GM12878 (cell line): ENCODE data around the gene BANP. TPM values are rescaled to one million over a fixed set of nuclear protein-coding genes. Genes with fewer than 3 reads are reported as not detected.

ENCODE experiments used
- ATAC-seq: fragments of 200-7000 bp; cut with Tn5 transposase; 3 replicates; pipeline ENCODE4 v1.9.1; 2020; ENCODE audit warnings: mild to moderate bottlenecking, moderate library complexity
- BruUV-seq: library from RNA; stranded (reverse); fragments of 400-500 nt; replicated peaks from 2 replicates; lab custom pipeline; 2021; lab: Mats Ljungman, UMichigan
- CTCF ChIA-PET: fragments of 300-600 bp; sonication (Branson Sonifier 250); formaldehyde crosslinking; extraction: SDS; loops from one replicate; lab custom pipeline; 2021; ENCODE audit warnings: inconsistent platforms; lab: Yijun Ruan, JAX
- POLR2A ChIA-PET: fragments of 350-600 bp; formaldehyde crosslinking; extraction: SDS; loops from one replicate; lab custom pipeline; 2021; ENCODE audit warnings: inconsistent platforms; lab: Charles Lee
- RAD21 ChIA-PET: fragments of 300-600 bp; sonication (Branson Sonifier 250); formaldehyde crosslinking; loops from one replicate; lab custom pipeline; 2023; ENCODE audit warnings: antibody characterized with exemption; ENCODE audit not compliant: unreplicated experiment; lab: Charles Lee
- SMC1A ChIA-PET: fragments of 300-600 bp; sonication (Branson Sonifier 250); formaldehyde crosslinking; loops from one replicate; lab custom pipeline; 2023; ENCODE audit not compliant: unreplicated experiment, uncharacterized antibody; lab: Charles Lee
- DNase-seq: peaks from one replicate; pipeline ENCODE4 v3.0.0-alpha.2; 2011; ENCODE audit warnings: low read depth, low spot score
- FAIRE-seq: peaks from 3 replicates; lab custom pipeline; 2011; peaks lifted over from hg19 to GRCh38; lab: Jason Lieb, UNC
- H2AFZ ChIP-seq: 2 replicates; pipeline ENCODE4 v1.6.0; 2011; ENCODE audit warnings: low read depth, low read length, control low read depth; ENCODE audit not compliant: control insufficient read depth
- H3K27ac ChIP-seq: 2 replicates; pipeline ENCODE4 v1.5.1; 2011; ENCODE audit warnings: control low read depth; ENCODE audit not compliant: control insufficient read depth, insufficient read depth
- H3K27me3 ChIP-seq, 2 experiments: replicated peaks in 1 of 2; 2 replicates each; pipeline versions ENCODE4 v1.6.0 to v1.6.1; 2011; ENCODE audit warnings: low read length in 1 of 2; ENCODE audit not compliant: control insufficient read depth in 2 of 2, insufficient read depth in 2 of 2
- H3K36me3 ChIP-seq, 2 experiments: 2 replicates each; pipeline ENCODE4 v1.5.1; 2011; ENCODE audit warnings: low read length in 1 of 2; ENCODE audit not compliant: control insufficient read depth in 2 of 2, insufficient read depth in 2 of 2
- H3K4me1 ChIP-seq: 2 replicates; pipeline ENCODE4 v1.6.1; 2011; ENCODE audit warnings: mild to moderate bottlenecking, low read length, moderate library complexity, mixed read lengths; ENCODE audit not compliant: control insufficient read depth, insufficient read depth
- H3K4me2 ChIP-seq: 2 replicates; pipeline ENCODE4 v1.6.0; 2011; ENCODE audit warnings: control low read depth; ENCODE audit not compliant: control insufficient read depth, insufficient read depth
- H3K4me3 ChIP-seq: fragments of 200-600 bp; sonication (generic); 2 replicates; pipeline ENCODE4 v1.5.1; 2016
- H3K79me2 ChIP-seq: 2 replicates; pipeline ENCODE4 v1.6.0; 2011; ENCODE audit warnings: low read length; ENCODE audit not compliant: control insufficient read depth, insufficient read depth
- H3K9ac ChIP-seq: 2 replicates; pipeline ENCODE4 v1.8.0; 2011; ENCODE audit warnings: low read length, control low read depth, mixed read lengths; ENCODE audit not compliant: control insufficient read depth, insufficient read depth
- H3K9me3 ChIP-seq: replicated peaks from 3 replicates; pipeline ENCODE4 v1.5.1; 2011; ENCODE audit warnings: mild to moderate bottlenecking, low read length; ENCODE audit not compliant: control insufficient read depth, insufficient read depth
- H4K20me1 ChIP-seq: 2 replicates; pipeline ENCODE4 v1.6.0; 2011; ENCODE audit not compliant: control insufficient read depth, insufficient read depth
- CBX3 ChIP-seq: fragments of 200-600 bp; sonication (generic); IDR thresholded peaks from 2 replicates; pipeline ENCODE4 v1.6.1; 2016; ENCODE audit warnings: low read depth, borderline replicate concordance
- CHD4 ChIP-seq: fragments of 200-600 bp; sonication (generic); IDR thresholded peaks from 2 replicates; pipeline ENCODE4 v1.6.1; 2016; ENCODE audit warnings: mild to moderate bottlenecking
- EED ChIP-seq: sonication (generic); IDR thresholded peaks from 2 replicates; pipeline ENCODE4 v1.6.1; 2016; ENCODE audit warnings: antibody characterized with exemption, low read depth
- HDGF ChIP-seq: fragments of 450-650 bp; IDR thresholded peaks from 2 replicates; pipeline ENCODE4 v1.6.1; 2016; ENCODE audit warnings: antibody characterized with exemption
- JUND ChIP-seq: IDR thresholded peaks from 2 replicates; pipeline ENCODE4 v1.6.1; 2012; ENCODE audit warnings: low read depth, mild to moderate bottlenecking, low read length, improper control_type of control experiment, moderate library complexity
- MYB ChIP-seq: fragments of 150-350 bp; IDR thresholded peaks from 2 replicates; pipeline ENCODE4 v1.6.1; 2014; ENCODE audit warnings: mild to moderate bottlenecking, low read depth, low read length, borderline replicate concordance
- RELA ChIP-seq: fragments of 450-650 bp; IDR thresholded peaks from 2 replicates; pipeline ENCODE4 v1.8.0; 2014; ENCODE audit warnings: borderline replicate concordance; ENCODE audit not compliant: partially characterized antibody
- SIN3A ChIP-seq: IDR thresholded peaks from 2 replicates; pipeline ENCODE4 v1.6.1; 2012; ENCODE audit warnings: low read depth, low read length, improper control_type of control experiment
- SMAD5 ChIP-seq: IDR thresholded peaks from 2 replicates; pipeline ENCODE4 v1.6.1; 2016; ENCODE audit warnings: antibody characterized with exemption, low read depth
- WGBS: methylation state at CpG from one replicate; pipeline ENCODE4 v1.1.6; 2016; ENCODE audit warnings: low lambda C conversion rate; ENCODE audit not compliant: insufficient replicate concordance, insufficient coverage; ENCODE audit errors: missing lambda C conversion rate; 5-methylcytosine and 5-hydroxymethylcytosine counted together
- in situ Hi-C: fragments of 300-500 bp; cut with MboI; formaldehyde crosslinking; loops from 9 replicates; pipeline ENCODE4 v1.14.3; 2018; ENCODE audit warnings: mixed read lengths
- intact Hi-C: fragments of 100-400 bp; cut with micrococcal nuclease; formaldehyde crosslinking; loops from one replicate; pipeline ENCODE4 v1.14.2; 2022; ENCODE audit not compliant: unreplicated experiment
- polyA plus RNA-seq, 11 experiments: library from polyadenylated mRNA; depleted of rRNA in 4 of 11; unstranded in 6 of 11; stranded (reverse) in 5 of 11; fragments of >200 nt; fragmentation: Nextera tagmentation in 4 of 11; fragmentation: Illumina TruSeq in 1 of 11; extraction: Ambion mirVana in 4 of 11; extraction: Trizol in 1 of 11; gene quantifications; 1 replicate in 1 of 11; 2 replicates in 10 of 11; pipeline versions ENCODE4 v1.2.1 to v1.2.3, GENCODE V29; 2011 to 2016; ENCODE audit warnings: inconsistent platforms in 2 of 11, missing spikeins in 2 of 11, low read depth in 1 of 11
- total RNA-seq, 4 experiments: library from RNA; depleted of rRNA in 3 of 4; stranded (reverse); fragments of >200 nt in 3 of 4; fragmentation: Illumina TruSeq in 1 of 4; extraction: Trizol in 1 of 4; gene quantifications; 2 replicates each; pipeline versions ENCODE4 v1.2.1 to v1.2.3, GENCODE V29; 2013 to 2021
- TF ChIP-seq, protein P1 (sequence below): fragments of 150-350 bp; IDR thresholded peaks from 2 replicates; pipeline ENCODE4 v1.6.1; 2014; ENCODE audit warnings: mild to moderate bottlenecking, low read depth, low read length
- TF ChIP-seq, protein P2 (sequence below): fragments of 450-650 bp; IDR thresholded peaks from 2 replicates; pipeline ENCODE4 v1.6.1; 2017; ENCODE audit warnings: antibody characterized with exemption, mild to moderate bottlenecking, moderate library complexity
- TF ChIP-seq, protein P3 (sequence below): fragments of 450-650 bp; IDR thresholded peaks from 2 replicates; pipeline ENCODE4 v1.6.1; 2017; ENCODE audit warnings: mild to moderate bottlenecking

BANP gene
- total and polyA plus RNA-seq, 10 of the 15 experiments (the other 5 are each of a cell fraction or from before 2014, with no cell fraction given) = 3.9 to 21.9 (median 12.2) TPM

DNA sequence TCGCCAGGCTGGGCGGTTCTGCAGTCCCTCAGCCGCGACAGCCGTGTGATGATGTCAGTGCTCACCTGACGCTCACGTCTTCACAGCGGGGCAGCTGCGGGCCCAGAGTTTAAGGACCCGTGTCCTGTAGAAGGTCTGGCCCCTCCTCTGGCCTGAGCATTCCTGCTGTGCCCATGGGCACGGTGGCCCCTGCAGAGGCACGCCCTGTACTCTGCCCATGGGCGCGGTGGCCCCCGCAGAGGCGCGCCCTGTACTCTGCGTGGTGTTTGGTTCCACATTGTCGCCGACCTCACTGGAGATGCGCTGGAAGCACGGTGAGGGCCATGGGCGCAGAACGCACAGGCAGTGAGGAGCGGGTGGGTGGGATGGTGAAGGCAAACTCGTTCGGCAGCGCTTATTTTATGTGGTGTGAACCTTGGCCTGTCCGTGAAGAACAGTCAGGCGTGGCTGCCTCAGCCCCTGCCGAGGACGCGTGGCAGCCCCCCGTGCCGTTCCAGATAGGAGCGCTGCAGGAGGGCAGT is 122.0 kb downstream of the BANP start (continued):
- TF ChIP-seq CHD4 = no peak

DNA sequence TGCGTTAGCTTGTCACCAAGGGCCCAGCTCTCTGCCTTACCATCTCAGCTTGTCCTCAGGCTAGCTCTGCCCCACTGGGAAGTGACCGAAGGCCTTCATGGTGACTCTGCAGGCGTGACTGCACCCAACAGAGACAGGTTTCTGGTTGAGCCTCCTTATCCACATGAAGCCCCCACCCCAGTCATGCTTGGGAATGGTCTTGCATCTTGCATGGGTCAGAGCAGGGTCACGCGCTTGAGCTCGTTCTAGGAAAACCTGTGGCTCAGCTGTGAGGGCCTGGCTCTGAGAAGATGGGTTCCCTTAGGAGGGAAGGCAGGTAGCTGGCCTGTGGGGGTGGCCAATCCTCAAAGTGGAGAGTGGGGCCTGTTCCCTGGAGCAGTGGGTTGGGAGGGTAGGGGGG is 122.8 kb downstream of the BANP start:
- no peak for TF ChIP-seq MYB
- TF ChIP-seq, protein P1, sequence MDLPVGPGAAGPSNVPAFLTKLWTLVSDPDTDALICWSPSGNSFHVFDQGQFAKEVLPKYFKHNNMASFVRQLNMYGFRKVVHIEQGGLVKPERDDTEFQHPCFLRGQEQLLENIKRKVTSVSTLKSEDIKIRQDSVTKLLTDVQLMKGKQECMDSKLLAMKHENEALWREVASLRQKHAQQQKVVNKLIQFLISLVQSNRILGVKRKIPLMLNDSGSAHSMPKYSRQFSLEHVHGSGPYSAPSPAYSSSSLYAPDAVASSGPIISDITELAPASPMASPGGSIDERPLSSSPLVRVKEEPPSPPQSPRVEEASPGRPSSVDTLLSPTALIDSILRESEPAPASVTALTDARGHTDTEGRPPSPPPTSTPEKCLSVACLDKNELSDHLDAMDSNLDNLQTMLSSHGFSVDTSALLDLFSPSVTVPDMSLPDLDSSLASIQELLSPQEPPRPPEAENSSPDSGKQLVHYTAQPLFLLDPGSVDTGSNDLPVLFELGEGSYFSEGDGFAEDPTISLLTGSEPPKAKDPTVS = no peak
- TF ChIP-seq CBX3 = no peak
- no peak for TF ChIP-seq RELA
- TF ChIP-seq, protein P2, sequence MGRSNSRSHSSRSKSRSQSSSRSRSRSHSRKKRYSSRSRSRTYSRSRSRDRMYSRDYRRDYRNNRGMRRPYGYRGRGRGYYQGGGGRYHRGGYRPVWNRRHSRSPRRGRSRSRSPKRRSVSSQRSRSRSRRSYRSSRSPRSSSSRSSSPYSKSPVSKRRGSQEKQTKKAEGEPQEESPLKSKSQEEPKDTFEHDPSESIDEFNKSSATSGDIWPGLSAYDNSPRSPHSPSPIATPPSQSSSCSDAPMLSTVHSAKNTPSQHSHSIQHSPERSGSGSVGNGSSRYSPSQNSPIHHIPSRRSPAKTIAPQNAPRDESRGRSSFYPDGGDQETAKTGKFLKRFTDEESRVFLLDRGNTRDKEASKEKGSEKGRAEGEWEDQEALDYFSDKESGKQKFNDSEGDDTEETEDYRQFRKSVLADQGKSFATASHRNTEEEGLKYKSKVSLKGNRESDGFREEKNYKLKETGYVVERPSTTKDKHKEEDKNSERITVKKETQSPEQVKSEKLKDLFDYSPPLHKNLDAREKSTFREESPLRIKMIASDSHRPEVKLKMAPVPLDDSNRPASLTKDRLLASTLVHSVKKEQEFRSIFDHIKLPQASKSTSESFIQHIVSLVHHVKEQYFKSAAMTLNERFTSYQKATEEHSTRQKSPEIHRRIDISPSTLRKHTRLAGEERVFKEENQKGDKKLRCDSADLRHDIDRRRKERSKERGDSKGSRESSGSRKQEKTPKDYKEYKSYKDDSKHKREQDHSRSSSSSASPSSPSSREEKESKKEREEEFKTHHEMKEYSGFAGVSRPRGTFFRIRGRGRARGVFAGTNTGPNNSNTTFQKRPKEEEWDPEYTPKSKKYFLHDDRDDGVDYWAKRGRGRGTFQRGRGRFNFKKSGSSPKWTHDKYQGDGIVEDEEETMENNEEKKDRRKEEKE = no peak
- TF ChIP-seq, protein P3, sequence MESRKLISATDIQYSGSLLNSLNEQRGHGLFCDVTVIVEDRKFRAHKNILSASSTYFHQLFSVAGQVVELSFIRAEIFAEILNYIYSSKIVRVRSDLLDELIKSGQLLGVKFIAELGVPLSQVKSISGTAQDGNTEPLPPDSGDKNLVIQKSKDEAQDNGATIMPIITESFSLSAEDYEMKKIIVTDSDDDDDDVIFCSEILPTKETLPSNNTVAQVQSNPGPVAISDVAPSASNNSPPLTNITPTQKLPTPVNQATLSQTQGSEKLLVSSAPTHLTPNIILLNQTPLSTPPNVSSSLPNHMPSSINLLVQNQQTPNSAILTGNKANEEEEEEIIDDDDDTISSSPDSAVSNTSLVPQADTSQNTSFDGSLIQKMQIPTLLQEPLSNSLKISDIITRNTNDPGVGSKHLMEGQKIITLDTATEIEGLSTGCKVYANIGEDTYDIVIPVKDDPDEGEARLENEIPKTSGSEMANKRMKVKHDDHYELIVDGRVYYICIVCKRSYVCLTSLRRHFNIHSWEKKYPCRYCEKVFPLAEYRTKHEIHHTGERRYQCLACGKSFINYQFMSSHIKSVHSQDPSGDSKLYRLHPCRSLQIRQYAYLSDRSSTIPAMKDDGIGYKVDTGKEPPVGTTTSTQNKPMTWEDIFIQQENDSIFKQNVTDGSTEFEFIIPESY = no peak
- no peak for TF ChIP-seq JUND
- no peak for TF ChIP-seq HDGF
- no peak for TF ChIP-seq SIN3A
- no peak for TF ChIP-seq SMAD5
- no peak for TF ChIP-seq EED
- Histone ChIP-seq H3K27me3 (no peaks in the 10 kb centered on the region), H3K9me3 (no peaks in the 10 kb centered on the region), H2AFZ (no peak overlapping the region), H3K79me2 (no peaks in the 10 kb centered on the region), H3K27ac (no peak overlapping the region), H4K20me1 (no peaks in the 10 kb centered on the region), H3K36me3 (peaks cover 3 to 6% of the 10 kb centered on the region in 2 experiments; a peak in 3 of 4 replicates), H3K4me3 (no peak overlapping the region), H3K9ac (no peak overlapping the region), H3K4me2 (no peak overlapping the region), H3K4me1 (peaks cover 12% of the 10 kb centered on the region)
- no peak for DNase-seq
- FAIRE-seq = no peak
- ATAC-seq = no peak
- 97% methylated on average over 6 of the region's 6 CpGs for WGBS
- SMC1A ChIA-PET = no interaction called here
- BruUV-seq = no TSS peak
- POLR2A ChIA-PET = no interaction called here
- in situ Hi-C loops = no loop called here
- intact Hi-C loops = no loop called here
- CTCF ChIA-PET = interaction anchor here (0.6 kb wide), 1 partner anchor 24 kb away, joined by 3 read pairs; no protein-coding TSS in a partner anchor
- RAD21 ChIA-PET = no interaction called here
